ENCODE data around the gene STX8.
"Not testable (repeated sequence)": the region's sequence is repeated elsewhere in the genome, so short reads cannot be mapped to it uniquely, and the experiment has no call there.

Gene STX8

DNA sequence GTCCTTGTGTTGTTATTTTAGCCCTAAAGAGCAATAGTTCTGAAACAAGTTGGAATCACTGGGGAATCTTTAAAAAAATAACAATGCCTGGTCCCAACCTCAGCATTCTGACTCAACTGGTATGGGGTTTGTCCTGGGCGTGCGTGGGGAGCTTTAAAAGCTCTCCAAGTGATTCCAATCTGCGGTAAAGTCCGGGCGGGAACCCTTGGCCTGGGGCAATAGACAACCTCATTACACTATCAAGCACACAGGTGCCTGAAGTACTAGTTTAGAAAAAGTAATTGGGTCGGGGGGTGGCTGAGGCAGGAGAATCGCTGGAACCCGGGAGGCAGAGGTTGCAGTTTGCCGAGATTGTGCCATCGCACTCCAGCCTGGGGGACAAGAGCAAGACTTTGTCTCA is 4.4 kb downstream of the STX8 start:
- DNase-seq (ENCODE audit: low spot score) = no peak
- Mint-ChIP-seq H3K9me3 (no peaks in the 10 kb centered on the region), H3K27ac (no peak overlapping the region), H3K27me3 (ENCODE audit: low read depth) (no peaks in the 10 kb centered on the region), H3K4me1 (ENCODE audit: low read depth) (peaks cover 15% of the 10 kb centered on the region), H3K4me3 (no peak overlapping the region), H3K36me3 (ENCODE audit: low read depth) (peaks cover 15% of the 10 kb centered on the region)

DNA sequence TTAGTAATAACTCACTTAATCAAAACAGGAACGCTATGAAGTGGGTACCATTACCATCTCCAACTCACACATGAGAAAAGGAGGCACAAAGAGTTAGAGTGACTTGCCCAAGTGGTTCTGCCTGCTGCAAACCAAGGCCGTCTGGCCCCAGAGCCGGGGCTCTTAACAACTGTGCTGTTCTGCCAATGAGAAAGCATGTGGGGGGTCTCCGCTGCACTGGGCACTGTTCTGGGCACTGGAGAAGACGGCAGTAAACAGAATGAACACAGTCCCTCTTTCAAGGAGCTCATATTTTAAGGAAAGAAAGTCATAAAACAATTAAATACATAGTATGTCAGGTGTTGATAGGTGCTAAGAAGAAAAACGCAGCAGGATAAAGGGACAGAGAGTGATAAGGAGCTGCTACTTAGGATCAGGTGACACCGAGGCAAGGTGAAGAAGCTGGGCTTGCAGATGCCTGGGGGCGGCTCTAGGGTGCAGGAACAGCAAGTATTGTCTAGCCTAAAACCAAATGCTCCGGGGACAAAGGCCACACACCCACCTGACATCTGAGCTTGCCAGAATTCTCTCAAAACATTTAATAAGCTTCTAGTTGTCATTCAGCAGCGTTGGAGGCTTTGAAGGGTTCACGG is 6.5 kb downstream of the STX8 start:
- peaks cover 22% of the 10 kb centered on the region for H3K36me3 Mint-ChIP-seq (ENCODE audit: low read depth)
- peaks cover 22% of the 10 kb centered on the region for H3K4me1 Mint-ChIP-seq (ENCODE audit: low read depth)
- H3K4me3 Mint-ChIP-seq = no peak overlapping the region
- no peaks in the 10 kb centered on the region for H3K9me3 Mint-ChIP-seq
- no peak for DNase-seq (ENCODE audit: low spot score)
- H3K27me3 Mint-ChIP-seq (ENCODE audit: low read depth) = no peaks in the 10 kb centered on the region
- H3K27ac Mint-ChIP-seq = no peak overlapping the region

GRCh38 chr17:9568004-9568403 is 7.6 kb downstream of the STX8 start:
- Mint-ChIP-seq H3K27ac (no peak overlapping the region), H3K4me3 (no peak overlapping the region), H3K4me1 (ENCODE audit: low read depth) (peaks cover 18% of the 10 kb centered on the region), H3K9me3 (no peaks in the 10 kb centered on the region), H3K36me3 (ENCODE audit: low read depth) (peaks cover 27% of the 10 kb centered on the region), H3K27me3 (ENCODE audit: low read depth) (no peaks in the 10 kb centered on the region)
- no peak for DNase-seq (ENCODE audit: low spot score)

DNA sequence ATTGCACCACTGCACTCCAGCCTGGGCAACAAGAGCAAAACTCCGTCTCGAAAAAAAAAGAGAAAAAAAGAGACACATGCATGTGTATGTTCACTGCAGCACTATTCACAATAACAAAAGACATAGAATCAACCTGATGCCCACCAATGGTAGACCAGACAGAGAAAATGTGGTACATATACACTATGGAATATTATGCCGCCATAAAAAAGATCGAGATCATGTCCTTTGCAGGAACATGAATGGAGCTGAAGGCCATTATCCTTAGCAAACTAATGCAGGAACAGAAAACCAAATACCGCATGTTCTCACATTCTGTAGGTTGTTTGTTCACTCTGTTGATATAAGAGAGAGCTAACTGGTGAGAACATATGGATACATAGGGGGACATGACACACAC is 8.9 kb downstream of the STX8 start:
- peaks cover 27% of the 10 kb centered on the region for H3K36me3 Mint-ChIP-seq (ENCODE audit: low read depth)
- H3K9me3 Mint-ChIP-seq; H3K27me3 Mint-ChIP-seq (ENCODE audit: low read depth); DNase-seq (ENCODE audit: low spot score); H3K4me3 Mint-ChIP-seq; H3K27ac Mint-ChIP-seq: not testable (repeated sequence)
- peaks cover 17% of the 10 kb centered on the region for H3K4me1 Mint-ChIP-seq (ENCODE audit: low read depth)

DNA sequence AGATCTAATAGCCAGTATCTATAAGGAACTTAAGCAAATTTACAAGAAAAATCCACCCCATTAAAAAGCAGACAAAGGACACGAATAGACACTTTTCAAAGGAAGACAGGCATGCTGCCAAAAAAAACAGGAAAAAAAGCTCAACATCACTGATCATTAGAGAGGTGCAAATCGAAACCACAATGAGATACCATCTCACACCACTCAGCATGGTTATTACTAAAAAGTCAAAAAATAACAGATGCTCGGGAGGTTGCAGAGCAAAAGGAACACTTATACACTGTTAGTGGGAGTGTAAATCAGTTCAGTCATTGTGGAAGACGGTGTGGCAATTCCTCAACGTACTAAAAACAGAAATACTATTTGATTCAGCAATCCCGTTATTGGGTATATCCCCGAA is 9.6 kb downstream of the STX8 start:
- H3K4me3 Mint-ChIP-seq = peak overlapping the region; percentile 63
- H3K27ac Mint-ChIP-seq = peak overlapping the region; percentile 51
- H3K36me3 Mint-ChIP-seq (ENCODE audit: low read depth) = peaks cover 27% of the 10 kb centered on the region
- no peaks in the 10 kb centered on the region for H3K27me3 Mint-ChIP-seq (ENCODE audit: low read depth)
- H3K9me3 Mint-ChIP-seq = no peaks in the 10 kb centered on the region
- DNase-seq (ENCODE audit: low spot score) = no peak
- H3K4me1 Mint-ChIP-seq (ENCODE audit: low read depth) = peaks cover 17% of the 10 kb centered on the region

DNA sequence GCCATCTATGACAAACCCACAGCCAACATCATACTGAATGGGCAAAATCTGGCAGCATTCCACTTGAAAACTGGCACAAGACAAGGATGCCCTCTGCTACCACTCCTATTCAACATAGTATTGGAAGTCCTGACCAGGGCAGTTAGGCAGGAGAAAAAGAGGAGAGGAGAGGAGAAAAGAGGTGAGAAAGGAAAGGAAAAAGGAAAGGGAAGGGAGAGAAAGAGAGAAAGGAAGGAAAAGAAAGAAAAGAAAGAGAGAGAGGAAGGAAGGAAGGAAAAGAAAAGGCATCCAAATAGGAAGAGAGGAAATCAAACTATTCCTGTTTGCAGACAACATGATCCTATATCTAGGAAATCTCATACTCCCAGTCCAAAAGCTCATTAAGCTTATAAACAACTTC is 11.5 kb downstream of the STX8 start:
- Mint-ChIP-seq H3K4me3 (no peak overlapping the region), H3K9me3 (no peaks in the 10 kb centered on the region), H3K36me3 (ENCODE audit: low read depth) (peaks cover 27% of the 10 kb centered on the region), H3K27me3 (ENCODE audit: low read depth) (no peaks in the 10 kb centered on the region), H3K4me1 (ENCODE audit: low read depth) (peaks cover 17% of the 10 kb centered on the region), H3K27ac (peak overlapping the region; percentile 4)
- no peak for DNase-seq (ENCODE audit: low spot score)

DNA sequence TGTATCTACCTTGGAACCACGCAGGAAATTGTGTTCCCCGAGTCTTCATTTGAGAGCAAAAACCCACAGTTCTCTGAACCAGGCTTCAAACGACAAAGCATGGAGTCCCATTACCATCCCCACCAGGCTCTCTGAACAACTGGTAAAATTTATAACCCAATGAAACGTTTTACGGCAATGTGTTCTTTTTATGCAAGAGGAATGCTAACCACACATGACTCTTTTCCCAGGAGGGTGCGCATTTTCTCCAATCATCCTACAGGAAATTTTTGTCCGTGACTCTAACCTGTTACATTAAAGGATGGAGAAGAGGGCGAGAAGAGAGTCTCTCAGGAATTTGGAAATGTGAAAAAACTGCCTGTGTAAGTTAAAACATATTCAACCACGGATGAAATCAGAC is 17.8 kb downstream of the STX8 start:
- H3K36me3 Mint-ChIP-seq (ENCODE audit: low read depth) = no peaks in the 10 kb centered on the region
- no peak for DNase-seq (ENCODE audit: low spot score)
- no peaks in the 10 kb centered on the region for H3K27me3 Mint-ChIP-seq (ENCODE audit: low read depth)
- no peaks in the 10 kb centered on the region for H3K4me1 Mint-ChIP-seq (ENCODE audit: low read depth)
- H3K9me3 Mint-ChIP-seq = no peaks in the 10 kb centered on the region
- no peak overlapping the region for H3K27ac Mint-ChIP-seq
- no peak overlapping the region for H3K4me3 Mint-ChIP-seq

- no peak overlapping the region for H3K27ac Mint-ChIP-seq
- no peak for DNase-seq (ENCODE audit: low spot score)
- no peaks in the 10 kb centered on the region for H3K36me3 Mint-ChIP-seq (ENCODE audit: low read depth)
Measured at GRCh38 chr17:9557161-9557755, 18.4 kb downstream of the STX8 start.

DNA sequence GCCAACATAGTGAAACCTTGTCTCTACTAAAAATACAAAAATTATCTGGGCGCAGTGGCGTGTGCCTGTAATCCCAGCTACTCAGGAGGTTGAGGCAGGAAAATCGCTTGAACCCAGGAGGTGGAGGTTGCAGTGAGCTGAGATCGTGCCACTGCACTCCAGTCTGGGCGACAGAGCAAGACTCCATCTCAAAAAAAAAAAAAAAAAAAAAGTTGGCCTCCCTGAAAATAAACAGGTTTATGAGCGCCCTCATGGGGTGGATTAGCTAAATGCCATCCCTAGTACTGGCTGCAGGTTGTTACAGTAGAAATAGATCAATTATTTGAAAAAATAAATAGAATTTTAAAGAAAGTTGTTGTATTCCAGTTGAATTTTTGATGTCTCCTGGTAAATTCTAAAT is 20.9 kb downstream of the STX8 start:
- H3K27me3 Mint-ChIP-seq (ENCODE audit: low read depth); DNase-seq (ENCODE audit: low spot score); H3K9me3 Mint-ChIP-seq; H3K36me3 Mint-ChIP-seq (ENCODE audit: low read depth); H3K4me3 Mint-ChIP-seq; H3K4me1 Mint-ChIP-seq (ENCODE audit: low read depth); H3K27ac Mint-ChIP-seq: not testable (repeated sequence)

More at GRCh38 chr17:9557161-9557755, 18.4 kb downstream of the STX8 start:
- Mint-ChIP-seq H3K4me3 (no peak overlapping the region), H3K9me3 (no peaks in the 10 kb centered on the region), H3K4me1 (ENCODE audit: low read depth) (no peaks in the 10 kb centered on the region), H3K27me3 (ENCODE audit: low read depth) (no peaks in the 10 kb centered on the region)

DNA sequence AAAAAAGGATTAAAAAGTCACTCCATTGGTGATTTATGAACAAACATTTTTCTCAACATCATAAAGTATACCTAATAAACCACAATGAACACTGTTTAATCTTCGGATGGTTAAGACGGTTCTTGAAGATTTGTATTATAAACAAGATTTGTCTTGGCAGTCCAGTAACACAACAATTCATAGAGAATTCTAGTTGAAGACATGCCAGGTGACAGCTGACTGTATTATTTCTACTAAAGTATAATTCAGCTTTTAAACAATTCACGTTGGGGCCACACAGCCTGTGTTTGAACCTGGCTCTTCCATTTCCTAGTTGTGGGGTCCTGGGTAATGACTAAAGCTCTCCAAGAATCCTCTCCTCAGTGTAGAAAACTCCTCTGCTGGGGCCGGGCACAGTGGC is 22.0 kb downstream of the STX8 start:
- H3K9me3 Mint-ChIP-seq = no peaks in the 10 kb centered on the region
- no peak for DNase-seq (ENCODE audit: low spot score)
- H3K27ac Mint-ChIP-seq = no peak overlapping the region
- no peak overlapping the region for H3K4me3 Mint-ChIP-seq
- H3K27me3 Mint-ChIP-seq (ENCODE audit: low read depth) = no peaks in the 10 kb centered on the region
- H3K36me3 Mint-ChIP-seq (ENCODE audit: low read depth) = no peaks in the 10 kb centered on the region
- H3K4me1 Mint-ChIP-seq (ENCODE audit: low read depth) = no peaks in the 10 kb centered on the region

DNA sequence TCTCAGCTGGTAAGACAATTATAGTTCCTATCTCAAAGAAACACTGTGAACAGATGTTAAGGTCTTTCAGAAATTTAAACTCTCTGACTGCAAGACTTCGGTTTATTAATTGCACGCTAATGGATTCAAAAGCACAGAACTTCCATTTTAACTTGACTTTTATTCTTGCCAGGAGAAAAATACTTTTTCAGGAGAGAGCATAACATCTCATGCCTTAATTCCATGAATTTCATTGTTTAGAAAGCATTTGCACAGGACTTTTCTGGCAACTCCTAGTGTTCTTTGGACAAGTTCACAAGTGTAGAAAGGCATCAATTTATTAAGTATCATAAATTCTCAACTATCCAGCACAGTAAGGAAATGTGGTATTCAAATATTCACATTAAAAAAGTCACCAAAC is 22.4 kb downstream of the STX8 start:
- Mint-ChIP-seq H3K4me1 (ENCODE audit: low read depth) (no peaks in the 10 kb centered on the region), H3K36me3 (ENCODE audit: low read depth) (no peaks in the 10 kb centered on the region), H3K9me3 (no peaks in the 10 kb centered on the region), H3K4me3 (no peak overlapping the region), H3K27me3 (ENCODE audit: low read depth) (no peaks in the 10 kb centered on the region), H3K27ac (no peak overlapping the region)
- no peak for DNase-seq (ENCODE audit: low spot score)

GRCh38 chr17:9549215-9549614 is 26.4 kb downstream of the STX8 start:
- H3K4me3 Mint-ChIP-seq = no peak overlapping the region
- H3K27ac Mint-ChIP-seq = no peak overlapping the region
- no peaks in the 10 kb centered on the region for H3K36me3 Mint-ChIP-seq (ENCODE audit: low read depth)
- H3K4me1 Mint-ChIP-seq (ENCODE audit: low read depth) = peaks cover 2% of the 10 kb centered on the region
- no peak for DNase-seq (ENCODE audit: low spot score)
- no peaks in the 10 kb centered on the region for H3K27me3 Mint-ChIP-seq (ENCODE audit: low read depth)
- no peaks in the 10 kb centered on the region for H3K9me3 Mint-ChIP-seq

DNA sequence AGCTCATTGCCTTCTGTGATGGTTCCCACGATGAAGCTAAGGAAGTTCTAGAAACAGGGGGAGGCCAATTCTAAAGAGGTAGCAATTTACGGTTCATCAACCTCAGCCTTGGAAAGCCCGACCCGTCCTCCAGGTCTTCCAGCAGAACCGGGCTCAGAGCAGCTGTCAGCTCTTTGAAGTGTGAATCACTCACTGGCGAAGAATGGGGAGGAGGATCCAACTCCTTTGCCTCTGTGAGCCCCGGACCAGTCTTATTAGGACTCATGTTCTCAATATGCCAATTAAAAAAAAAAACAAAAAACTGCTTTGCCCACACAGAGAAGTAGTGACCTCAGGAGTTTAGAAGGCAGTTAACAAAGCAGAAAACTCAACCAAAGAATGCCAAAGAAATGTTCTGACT is 31.4 kb downstream of the STX8 start:
- H3K4me3 Mint-ChIP-seq = no peak overlapping the region
- H3K27ac Mint-ChIP-seq = no peak overlapping the region
- H3K27me3 Mint-ChIP-seq (ENCODE audit: low read depth) = no peaks in the 10 kb centered on the region
- H3K4me1 Mint-ChIP-seq (ENCODE audit: low read depth) = peaks cover 2% of the 10 kb centered on the region
- no peaks in the 10 kb centered on the region for H3K9me3 Mint-ChIP-seq
- peaks cover 5% of the 10 kb centered on the region for H3K36me3 Mint-ChIP-seq (ENCODE audit: low read depth)
- no peak for DNase-seq (ENCODE audit: low spot score)

- DNase-seq (ENCODE audit: low spot score) = no peak
- Mint-ChIP-seq H3K4me1 (ENCODE audit: low read depth) (peaks cover 2% of the 10 kb centered on the region), H3K4me3 (no peak overlapping the region), H3K9me3 (no peaks in the 10 kb centered on the region), H3K36me3 (ENCODE audit: low read depth) (peaks cover 5% of the 10 kb centered on the region), H3K27me3 (ENCODE audit: low read depth) (no peaks in the 10 kb centered on the region), H3K27ac (no peak overlapping the region)
Measured at GRCh38 chr17:9541718-9542117, 33.9 kb downstream of the STX8 start.

GRCh38 chr17:9538626-9539025 is 37.0 kb downstream of the STX8 start:
- no peak for DNase-seq (ENCODE audit: low spot score)
- Mint-ChIP-seq H3K9me3 (no peaks in the 10 kb centered on the region), H3K4me1 (ENCODE audit: low read depth) (peaks cover 2% of the 10 kb centered on the region), H3K27me3 (ENCODE audit: low read depth) (no peaks in the 10 kb centered on the region), H3K36me3 (ENCODE audit: low read depth) (peaks cover 5% of the 10 kb centered on the region), H3K27ac (no peak overlapping the region), H3K4me3 (no peak overlapping the region)
